Measurements from ENCODE around the gene PTPRG. TPM values are rescaled to one million over a fixed set of nuclear protein-coding genes. Genes with fewer than 3 reads are reported as not detected.

Gene PTPRG
- total and polyA plus RNA-seq, 2 experiments from 2014 or later: 24.4 to 131 TPM

DNA sequence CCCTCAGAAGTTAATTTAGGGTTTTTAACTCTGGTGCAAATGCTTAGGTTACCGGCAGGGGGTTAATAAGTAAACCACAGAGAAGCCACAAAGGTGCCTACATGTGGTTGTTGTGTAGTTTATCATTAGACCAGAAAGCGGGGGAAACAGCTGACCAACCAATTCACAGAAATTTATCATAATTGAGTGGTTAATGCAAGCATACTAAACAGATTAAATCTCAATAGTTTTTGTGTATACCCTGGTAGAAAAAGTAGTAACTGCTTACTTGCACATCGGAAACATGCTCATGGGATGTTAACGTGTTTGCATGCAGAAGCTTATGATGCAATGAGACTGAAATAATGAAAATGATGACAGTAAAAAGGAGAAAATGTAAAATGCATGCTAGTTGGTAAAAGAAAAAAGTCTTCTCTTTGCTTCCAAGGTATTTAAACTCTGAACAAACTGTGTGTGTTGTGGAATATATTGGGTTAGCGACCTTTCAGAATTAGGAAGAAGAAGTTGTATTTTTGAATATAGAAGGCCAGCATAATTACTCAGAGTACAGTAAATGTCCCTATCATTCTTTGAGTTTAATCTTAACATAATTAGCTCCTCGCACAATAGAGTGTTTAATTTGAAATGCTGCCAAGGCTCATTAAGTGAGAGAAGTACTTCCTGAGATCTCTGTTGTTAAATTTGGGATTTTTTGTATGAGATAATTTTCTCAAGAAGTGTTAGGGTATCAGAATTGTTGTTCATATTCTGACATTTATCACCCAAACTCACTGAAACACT is 316.2 kb downstream of the PTPRG start:
- peaks cover 1% of the 10 kb centered on the region for H3K27me3 Mint-ChIP-seq (ENCODE audit: insufficient read depth, low read depth, poor library complexity)
- no peaks in the 10 kb centered on the region for H3K9me3 Mint-ChIP-seq
- ATAC-seq (peak; percentile 30), DNase-seq (ENCODE audit: low spot score) (peak; percentile 52)
- peak overlapping the region; percentile 25 for H3K4me2 ChIP-seq
- H3K27me3 ChIP-seq (ENCODE audit: insufficient read depth): no peaks in the 10 kb centered on the region
- H3K27ac Mint-ChIP-seq: peak overlapping the region; percentile 93
- H3K4me1 Mint-ChIP-seq: peaks cover 87% of the 10 kb centered on the region
- H3K36me3 ChIP-seq (ENCODE audit: insufficient read depth): no peaks in the 10 kb centered on the region
- no peak overlapping the region for H3K4me3 ChIP-seq
- H3K4me1 ChIP-seq (ENCODE audit: insufficient read depth): peaks cover 89% of the 10 kb centered on the region
- H3F3A ChIP-seq (replicated peaks; ENCODE audit: low read depth): no peaks in the 10 kb centered on the region; the same call in 1 of the 2 replicates
- H2AFZ ChIP-seq: no peak overlapping the region
- H3K4me3 Mint-ChIP-seq: no peak overlapping the region
- H3K36me3 Mint-ChIP-seq (ENCODE audit: low read depth): no peaks in the 10 kb centered on the region
- H3K27ac ChIP-seq (ENCODE audit: low read depth): no peak overlapping the region
- TF ChIP-seq JUNB (IDR thresholded peaks at IDR 0.05; ENCODE audit: unreplicated experiment): no peak
- TF ChIP-seq, protein P1, sequence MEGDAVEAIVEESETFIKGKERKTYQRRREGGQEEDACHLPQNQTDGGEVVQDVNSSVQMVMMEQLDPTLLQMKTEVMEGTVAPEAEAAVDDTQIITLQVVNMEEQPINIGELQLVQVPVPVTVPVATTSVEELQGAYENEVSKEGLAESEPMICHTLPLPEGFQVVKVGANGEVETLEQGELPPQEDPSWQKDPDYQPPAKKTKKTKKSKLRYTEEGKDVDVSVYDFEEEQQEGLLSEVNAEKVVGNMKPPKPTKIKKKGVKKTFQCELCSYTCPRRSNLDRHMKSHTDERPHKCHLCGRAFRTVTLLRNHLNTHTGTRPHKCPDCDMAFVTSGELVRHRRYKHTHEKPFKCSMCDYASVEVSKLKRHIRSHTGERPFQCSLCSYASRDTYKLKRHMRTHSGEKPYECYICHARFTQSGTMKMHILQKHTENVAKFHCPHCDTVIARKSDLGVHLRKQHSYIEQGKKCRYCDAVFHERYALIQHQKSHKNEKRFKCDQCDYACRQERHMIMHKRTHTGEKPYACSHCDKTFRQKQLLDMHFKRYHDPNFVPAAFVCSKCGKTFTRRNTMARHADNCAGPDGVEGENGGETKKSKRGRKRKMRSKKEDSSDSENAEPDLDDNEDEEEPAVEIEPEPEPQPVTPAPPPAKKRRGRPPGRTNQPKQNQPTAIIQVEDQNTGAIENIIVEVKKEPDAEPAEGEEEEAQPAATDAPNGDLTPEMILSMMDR (conservative IDR thresholded peaks at IDR 0.05; ENCODE audit: low read depth in 2 of 2): peak in 1 of 2 experiments; percentile 39; a peak in 1 of 4 replicates
- no peaks in the 10 kb centered on the region for H3K9me2 ChIP-seq (ENCODE audit: insufficient read depth)
- H4K20me1 ChIP-seq (replicated peaks; ENCODE audit: insufficient read depth): no peaks in the 10 kb centered on the region
- peaks cover 82% of the 10 kb centered on the region for H3K79me2 ChIP-seq (replicated peaks; ENCODE audit: insufficient read depth)

- Histone ChIP-seq H4K20me1 (replicated peaks; ENCODE audit: insufficient read depth) (no peaks in the 10 kb centered on the region), H3K9me2 (ENCODE audit: insufficient read depth) (0 out of 2 replicates have a peak, but pooled peaks cover 3% of the 10 kb centered on the region), H3K27me3 (ENCODE audit: insufficient read depth) (no peaks in the 10 kb centered on the region), H3K4me3 (no peak overlapping the region), H2AFZ (no peak overlapping the region), H3K79me2 (replicated peaks; ENCODE audit: insufficient read depth) (peaks cover 96% of the 10 kb centered on the region), H3F3A (replicated peaks; ENCODE audit: low read depth) (no peaks in the 10 kb centered on the region), H3K27ac (ENCODE audit: low read depth) (no peak overlapping the region), H3K36me3 (ENCODE audit: insufficient read depth) (no peaks in the 10 kb centered on the region), H3K4me2 (no peak overlapping the region), H3K4me1 (ENCODE audit: insufficient read depth) (peaks cover 70% of the 10 kb centered on the region)
- Mint-ChIP-seq H3K27ac (no peak overlapping the region), H3K27me3 (ENCODE audit: insufficient read depth, low read depth, poor library complexity) (no peaks in the 10 kb centered on the region), H3K4me1 (peaks cover 78% of the 10 kb centered on the region), H3K4me3 (no peak overlapping the region), H3K36me3 (ENCODE audit: low read depth) (no peaks in the 10 kb centered on the region), H3K9me3 (no peaks in the 10 kb centered on the region; the same call in 2 of the 3 replicates)
- DNase-seq (ENCODE audit: low spot score) (no peak), ATAC-seq (no peak)
- TF ChIP-seq STAT1 (IDR thresholded peaks at IDR 0.05; ENCODE audit: unreplicated experiment): no peak
- no peak for TF ChIP-seq ZNF114 (CRISPR knock-in tag; IDR thresholded peaks at IDR 0.05)
- TF ChIP-seq NANOG (IDR thresholded peaks at IDR 0.05; ENCODE audit: borderline replicate concordance): no peak
- TF ChIP-seq, protein P2, sequence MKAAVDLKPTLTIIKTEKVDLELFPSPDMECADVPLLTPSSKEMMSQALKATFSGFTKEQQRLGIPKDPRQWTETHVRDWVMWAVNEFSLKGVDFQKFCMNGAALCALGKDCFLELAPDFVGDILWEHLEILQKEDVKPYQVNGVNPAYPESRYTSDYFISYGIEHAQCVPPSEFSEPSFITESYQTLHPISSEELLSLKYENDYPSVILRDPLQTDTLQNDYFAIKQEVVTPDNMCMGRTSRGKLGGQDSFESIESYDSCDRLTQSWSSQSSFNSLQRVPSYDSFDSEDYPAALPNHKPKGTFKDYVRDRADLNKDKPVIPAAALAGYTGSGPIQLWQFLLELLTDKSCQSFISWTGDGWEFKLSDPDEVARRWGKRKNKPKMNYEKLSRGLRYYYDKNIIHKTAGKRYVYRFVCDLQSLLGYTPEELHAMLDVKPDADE (IDR thresholded peaks at IDR 0.05): no peak
- TF ChIP-seq, protein P3, sequence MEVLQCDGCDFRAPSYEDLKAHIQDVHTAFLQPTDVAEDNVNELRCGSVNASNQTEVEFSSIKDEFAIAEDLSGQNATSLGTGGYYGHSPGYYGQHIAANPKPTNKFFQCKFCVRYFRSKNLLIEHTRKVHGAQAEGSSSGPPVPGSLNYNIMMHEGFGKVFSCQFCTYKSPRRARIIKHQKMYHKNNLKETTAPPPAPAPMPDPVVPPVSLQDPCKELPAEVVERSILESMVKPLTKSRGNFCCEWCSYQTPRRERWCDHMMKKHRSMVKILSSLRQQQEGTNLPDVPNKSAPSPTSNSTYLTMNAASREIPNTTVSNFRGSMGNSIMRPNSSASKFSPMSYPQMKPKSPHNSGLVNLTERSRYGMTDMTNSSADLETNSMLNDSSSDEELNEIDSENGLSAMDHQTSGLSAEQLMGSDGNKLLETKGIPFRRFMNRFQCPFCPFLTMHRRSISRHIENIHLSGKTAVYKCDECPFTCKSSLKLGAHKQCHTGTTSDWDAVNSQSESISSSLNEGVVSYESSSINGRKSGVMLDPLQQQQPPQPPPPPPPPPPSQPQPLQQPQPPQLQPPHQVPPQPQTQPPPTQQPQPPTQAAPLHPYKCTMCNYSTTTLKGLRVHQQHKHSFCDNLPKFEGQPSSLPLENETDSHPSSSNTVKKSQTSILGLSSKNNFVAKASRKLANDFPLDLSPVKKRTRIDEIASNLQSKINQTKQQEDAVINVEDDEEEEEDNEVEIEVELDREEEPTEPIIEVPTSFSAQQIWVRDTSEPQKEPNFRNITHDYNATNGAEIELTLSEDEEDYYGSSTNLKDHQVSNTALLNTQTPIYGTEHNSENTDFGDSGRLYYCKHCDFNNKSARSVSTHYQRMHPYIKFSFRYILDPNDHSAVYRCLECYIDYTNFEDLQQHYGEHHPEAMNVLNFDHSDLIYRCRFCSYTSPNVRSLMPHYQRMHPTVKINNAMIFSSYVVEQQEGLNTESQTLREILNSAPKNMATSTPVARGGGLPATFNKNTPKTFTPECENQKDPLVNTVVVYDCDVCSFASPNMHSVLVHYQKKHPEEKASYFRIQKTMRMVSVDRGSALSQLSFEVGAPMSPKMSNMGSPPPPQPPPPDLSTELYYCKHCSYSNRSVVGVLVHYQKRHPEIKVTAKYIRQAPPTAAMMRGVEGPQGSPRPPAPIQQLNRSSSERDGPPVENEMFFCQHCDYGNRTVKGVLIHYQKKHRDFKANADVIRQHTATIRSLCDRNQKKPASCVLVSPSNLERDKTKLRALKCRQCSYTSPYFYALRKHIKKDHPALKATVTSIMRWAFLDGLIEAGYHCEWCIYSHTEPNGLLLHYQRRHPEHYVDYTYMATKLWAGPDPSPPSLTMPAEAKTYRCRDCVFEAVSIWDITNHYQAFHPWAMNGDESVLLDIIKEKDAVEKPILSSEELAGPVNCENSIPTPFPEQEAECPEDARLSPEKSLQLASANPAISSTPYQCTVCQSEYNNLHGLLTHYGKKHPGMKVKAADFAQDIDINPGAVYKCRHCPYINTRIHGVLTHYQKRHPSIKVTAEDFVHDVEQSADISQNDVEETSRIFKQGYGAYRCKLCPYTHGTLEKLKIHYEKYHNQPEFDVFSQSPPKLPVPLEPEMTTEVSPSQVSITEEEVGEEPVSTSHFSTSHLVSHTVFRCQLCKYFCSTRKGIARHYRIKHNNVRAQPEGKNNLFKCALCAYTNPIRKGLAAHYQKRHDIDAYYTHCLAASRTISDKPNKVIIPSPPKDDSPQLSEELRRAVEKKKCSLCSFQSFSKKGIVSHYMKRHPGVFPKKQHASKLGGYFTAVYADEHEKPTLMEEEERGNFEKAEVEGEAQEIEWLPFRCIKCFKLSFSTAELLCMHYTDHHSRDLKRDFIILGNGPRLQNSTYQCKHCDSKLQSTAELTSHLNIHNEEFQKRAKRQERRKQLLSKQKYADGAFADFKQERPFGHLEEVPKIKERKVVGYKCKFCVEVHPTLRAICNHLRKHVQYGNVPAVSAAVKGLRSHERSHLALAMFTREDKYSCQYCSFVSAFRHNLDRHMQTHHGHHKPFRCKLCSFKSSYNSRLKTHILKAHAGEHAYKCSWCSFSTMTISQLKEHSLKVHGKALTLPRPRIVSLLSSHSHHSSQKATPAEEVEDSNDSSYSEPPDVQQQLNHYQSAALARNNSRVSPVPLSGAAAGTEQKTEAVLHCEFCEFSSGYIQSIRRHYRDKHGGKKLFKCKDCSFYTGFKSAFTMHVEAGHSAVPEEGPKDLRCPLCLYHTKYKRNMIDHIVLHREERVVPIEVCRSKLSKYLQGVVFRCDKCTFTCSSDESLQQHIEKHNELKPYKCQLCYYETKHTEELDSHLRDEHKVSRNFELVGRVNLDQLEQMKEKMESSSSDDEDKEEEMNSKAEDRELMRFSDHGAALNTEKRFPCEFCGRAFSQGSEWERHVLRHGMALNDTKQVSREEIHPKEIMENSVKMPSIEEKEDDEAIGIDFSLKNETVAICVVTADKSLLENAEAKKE (CRISPR knock-in tag; IDR thresholded peaks at IDR 0.05): no peak
- no peak for TF ChIP-seq EZH2 (IDR thresholded peaks at IDR 0.05; ENCODE audit: low read depth, unreplicated experiment)
- no peak for TF ChIP-seq POLR2AphosphoS5 (IDR thresholded peaks at IDR 0.05; ENCODE audit: low read depth)
- no peak for TF ChIP-seq JUNB (IDR thresholded peaks at IDR 0.05; ENCODE audit: unreplicated experiment)
- no peak for TF ChIP-seq ZNF331 (CRISPR knock-in tag; IDR thresholded peaks at IDR 0.05; ENCODE audit: low read depth)
- no peak for TF ChIP-seq EZH2phosphoT487 (IDR thresholded peaks at IDR 0.05; ENCODE audit: unreplicated experiment)
These were observed 320.9 kb downstream of the PTPRG start for GRCh38 chr3:61882253-61882652.

Data from GM23338 (cell line).